KG1 (cell line): ENCODE data around the gene PRKRIP1.
"Not testable (repeated sequence)": the region's sequence is repeated elsewhere in the genome, so short reads cannot be mapped to it uniquely, and the experiment has no call there.

Experiments
- DNase-seq: peaks from one replicate; lab custom pipeline; 2025; lab: John Stamatoyannopoulos, UW

The PRKRIP1 gene

GRCh38 chr7:102457352-102457924, 61.3 kb downstream of the PRKRIP1 start:
- no peak for DNase-seq

- DNase-seq, result no peak
Measured at GRCh38 chr7:102459221-102459844, 63.2 kb downstream of the PRKRIP1 start.

DNA sequence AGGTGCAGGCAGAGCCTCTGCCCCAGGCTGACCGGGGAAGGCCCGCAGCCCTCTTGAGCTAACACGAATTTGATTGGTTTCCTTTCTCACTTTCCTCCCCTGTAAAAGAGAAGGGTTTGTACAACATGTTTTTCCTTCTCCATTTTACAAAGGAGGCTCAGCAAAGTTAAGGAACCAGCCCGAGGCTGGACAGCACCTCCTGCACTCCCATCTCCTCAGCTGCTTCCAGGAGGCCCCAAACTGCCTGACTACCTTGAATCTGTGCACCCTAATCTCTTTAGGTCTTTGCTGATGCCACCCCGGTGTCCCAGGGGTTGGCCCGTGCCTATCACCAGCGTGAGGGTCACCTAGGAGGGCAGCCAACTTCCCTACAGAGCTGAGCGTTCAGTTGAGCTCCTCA, 64.3 kb downstream of the PRKRIP1 start:
- DNase-seq, result no peak

- DNase-seq, result no peak
Measured at GRCh38 chr7:102463841-102464576, 67.8 kb downstream of the PRKRIP1 start.

DNA sequence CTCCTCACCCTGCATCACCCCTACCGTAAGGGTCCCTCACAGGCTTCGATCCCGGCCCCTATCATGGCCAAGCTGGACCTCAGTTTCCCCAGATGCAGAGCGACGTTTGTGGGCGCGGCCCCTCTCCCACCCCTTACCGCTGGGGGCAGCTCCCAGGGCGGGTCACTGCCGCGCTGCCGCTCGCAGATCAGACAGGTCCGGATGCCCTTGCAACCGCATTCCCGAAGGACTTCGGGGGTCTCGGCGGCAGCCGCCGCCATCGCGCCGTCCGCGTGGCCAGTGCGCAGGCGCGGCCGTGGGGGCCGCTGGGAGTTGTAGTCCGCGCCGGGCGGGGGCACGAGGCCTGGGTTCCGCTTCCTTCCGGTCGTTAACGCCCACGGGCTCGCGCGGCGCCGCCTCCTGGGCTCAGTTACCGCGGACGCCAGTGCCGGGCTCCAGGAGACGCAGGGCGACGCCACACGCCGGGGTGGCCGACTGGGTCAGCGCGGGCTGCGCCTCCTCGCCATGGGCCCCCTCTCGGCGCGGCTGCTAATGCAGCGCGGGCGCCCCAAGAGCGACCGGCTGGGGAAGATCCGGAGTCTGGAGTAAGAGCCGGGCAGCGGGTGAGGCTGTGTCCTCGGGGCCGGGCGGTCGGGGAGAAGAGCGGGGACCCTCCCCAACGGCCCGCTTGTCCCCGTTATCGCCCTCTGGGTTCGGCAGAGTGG, 68.6 kb downstream of the PRKRIP1 start, which contains the start of the genes ALKBH4 and LRWD1:
Gene ALKBH4, minus strand, starts transcription at position 287 of the 704 bp plus-strand sequence. Its CDS starts 27 bp downstream, at position 260.
Gene LRWD1, plus strand, starts transcription at position 408 of the 704 bp plus-strand sequence. Its CDS starts 97 bp downstream, at position 505.
- DNase-seq, result peak; percentile 41

DNA sequence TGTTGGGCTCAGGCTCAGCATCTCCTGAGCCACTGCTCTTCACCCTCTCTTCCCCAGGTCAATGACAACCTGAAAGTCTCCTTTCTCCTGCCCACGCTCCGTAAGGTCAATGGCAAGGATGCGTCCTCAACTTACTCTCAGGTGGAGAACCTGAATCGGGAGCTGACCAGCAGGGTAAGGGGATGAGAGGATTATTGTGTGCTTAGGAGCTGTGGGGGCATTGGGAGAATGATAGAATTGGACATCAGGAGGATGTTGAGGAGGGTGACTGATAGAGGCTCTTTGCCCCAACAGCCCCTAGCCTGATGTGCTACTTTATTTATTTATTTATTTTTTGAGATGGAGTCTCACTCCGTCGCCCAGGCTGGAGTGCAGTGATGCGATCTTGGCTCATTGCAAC, 69.9 kb downstream of the PRKRIP1 start:
- DNase-seq, result no peak

- no peak for DNase-seq
Measured at GRCh38 chr7:102467581-102468477, 71.7 kb downstream of the PRKRIP1 start.

DNA sequence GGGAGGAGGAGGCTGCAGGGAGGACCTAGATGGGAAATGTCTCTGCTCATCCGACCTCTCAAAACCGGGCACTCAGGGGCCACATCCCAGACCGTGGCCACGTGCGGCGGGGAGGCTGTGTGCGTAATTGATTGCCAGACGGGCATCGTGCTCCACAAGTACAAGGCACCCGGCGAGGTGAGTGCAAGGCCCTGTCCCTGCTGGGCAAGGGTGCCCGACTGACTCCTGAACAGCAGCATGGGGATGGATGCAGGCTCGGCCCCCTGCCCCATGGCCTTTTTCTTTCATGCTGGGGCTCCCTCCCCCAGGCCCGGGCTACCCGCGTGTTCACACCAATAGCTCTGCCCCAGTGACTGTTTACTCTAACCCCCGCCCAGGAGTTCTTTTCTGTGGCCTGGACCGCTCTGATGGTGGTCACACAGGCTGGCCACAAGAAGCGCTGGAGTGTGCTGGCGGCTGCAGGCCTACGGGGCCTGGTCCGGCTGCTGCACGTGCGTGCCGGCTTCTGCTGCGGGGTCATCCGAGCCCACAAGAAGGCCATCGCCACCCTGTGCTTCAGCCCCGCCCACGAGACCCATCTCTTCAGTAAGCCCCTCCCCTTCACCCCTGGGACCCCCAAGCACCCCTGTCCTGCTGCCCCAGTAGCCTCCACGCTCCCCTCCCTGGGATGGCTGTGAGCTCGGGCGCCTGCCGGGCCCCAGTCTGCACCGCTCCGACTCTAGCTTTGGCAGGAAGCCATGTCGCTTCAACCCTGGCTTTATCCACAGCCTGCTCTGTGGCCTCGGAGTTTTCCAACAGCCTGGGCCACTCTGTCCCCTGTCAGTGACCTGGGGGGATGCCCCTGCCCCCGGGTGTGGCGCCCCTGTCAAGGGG, 72.6 kb downstream of the PRKRIP1 start:
- DNase-seq, result no peak

- DNase-seq, result no peak
Measured at GRCh38 chr7:102469351-102469971, 73.3 kb downstream of the PRKRIP1 start.

GRCh38 chr7:102469972-102470825, 74.0 kb downstream of the PRKRIP1 start:
- no peak for DNase-seq

GRCh38 chr7:102471791-102472125, 75.6 kb downstream of the PRKRIP1 start:
- no peak for DNase-seq

DNA sequence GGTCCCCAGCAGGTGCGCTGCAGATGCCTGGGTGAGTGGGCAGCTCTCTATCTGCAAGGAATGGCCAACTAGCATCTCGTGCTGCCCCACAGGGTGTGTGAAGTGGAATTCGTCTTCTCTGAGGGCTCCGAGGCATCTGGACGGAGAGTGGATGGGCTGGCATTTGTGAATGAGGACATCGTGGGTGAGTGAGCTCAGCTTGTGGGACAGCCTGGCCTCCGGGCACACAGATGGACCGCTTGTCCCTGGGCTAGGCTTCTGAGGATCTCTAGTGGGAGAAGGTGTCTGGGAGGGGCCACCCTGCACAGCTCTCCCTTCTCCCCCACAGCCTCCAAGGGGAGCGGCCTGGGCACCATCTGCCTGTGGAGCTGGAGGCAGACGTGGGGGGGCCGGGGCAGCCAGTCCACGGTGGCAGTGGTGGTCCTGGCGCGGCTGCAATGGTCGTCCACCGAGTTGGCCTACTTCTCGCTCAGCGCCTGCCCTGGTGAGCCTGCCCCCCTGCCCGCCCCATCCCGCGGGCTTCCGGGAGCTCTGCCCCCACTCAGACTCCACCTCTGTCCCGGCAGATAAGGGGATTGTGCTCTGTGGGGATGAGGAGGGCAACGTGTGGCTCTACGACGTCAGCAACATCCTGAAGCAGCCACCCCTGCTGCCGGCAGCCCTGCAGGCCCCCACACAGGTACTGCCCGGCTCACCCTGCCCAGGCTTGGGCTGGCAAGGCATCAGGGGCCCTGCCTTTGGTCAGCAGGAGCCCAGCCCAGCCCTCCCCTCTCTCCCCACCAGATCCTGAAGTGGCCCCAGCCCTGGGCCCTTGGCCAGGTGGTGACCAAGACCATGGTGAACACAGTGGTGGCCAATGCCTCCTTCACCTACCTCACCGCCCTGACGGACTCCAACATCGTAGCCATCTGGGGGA, 76.2 kb downstream of the PRKRIP1 start:
- DNase-seq, result no peak

GRCh38 chr7:102473271-102473991, 77.3 kb downstream of the PRKRIP1 start:
- DNase-seq, result no peak

DNA sequence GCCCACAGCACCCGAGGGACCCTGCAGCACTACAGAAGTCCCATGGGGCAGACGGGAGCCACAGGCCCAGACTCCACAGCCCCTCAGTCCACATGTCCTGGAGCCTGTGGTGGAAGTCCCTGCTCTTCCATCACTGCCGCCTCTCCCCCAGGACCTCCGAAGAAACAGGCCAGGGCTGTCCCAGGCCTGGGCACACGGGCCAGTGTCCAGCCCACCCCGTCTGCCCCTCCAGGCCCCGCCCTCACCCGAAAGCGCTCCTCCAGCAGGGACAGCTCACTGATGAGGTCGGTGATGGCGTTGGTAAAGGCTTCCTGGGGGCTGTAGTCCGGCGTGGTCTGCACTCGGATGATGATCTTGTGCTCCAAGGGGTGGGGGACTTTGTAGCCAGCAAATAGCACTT, 78.0 kb downstream of the PRKRIP1 start:
- DNase-seq, result not testable (repeated sequence)

- DNase-seq, result not testable (repeated sequence)
Measured at GRCh38 chr7:102474736-102475435, 78.7 kb downstream of the PRKRIP1 start.
